Measurements from ENCODE around the gene GRAP.

The GRAP gene

DNA sequence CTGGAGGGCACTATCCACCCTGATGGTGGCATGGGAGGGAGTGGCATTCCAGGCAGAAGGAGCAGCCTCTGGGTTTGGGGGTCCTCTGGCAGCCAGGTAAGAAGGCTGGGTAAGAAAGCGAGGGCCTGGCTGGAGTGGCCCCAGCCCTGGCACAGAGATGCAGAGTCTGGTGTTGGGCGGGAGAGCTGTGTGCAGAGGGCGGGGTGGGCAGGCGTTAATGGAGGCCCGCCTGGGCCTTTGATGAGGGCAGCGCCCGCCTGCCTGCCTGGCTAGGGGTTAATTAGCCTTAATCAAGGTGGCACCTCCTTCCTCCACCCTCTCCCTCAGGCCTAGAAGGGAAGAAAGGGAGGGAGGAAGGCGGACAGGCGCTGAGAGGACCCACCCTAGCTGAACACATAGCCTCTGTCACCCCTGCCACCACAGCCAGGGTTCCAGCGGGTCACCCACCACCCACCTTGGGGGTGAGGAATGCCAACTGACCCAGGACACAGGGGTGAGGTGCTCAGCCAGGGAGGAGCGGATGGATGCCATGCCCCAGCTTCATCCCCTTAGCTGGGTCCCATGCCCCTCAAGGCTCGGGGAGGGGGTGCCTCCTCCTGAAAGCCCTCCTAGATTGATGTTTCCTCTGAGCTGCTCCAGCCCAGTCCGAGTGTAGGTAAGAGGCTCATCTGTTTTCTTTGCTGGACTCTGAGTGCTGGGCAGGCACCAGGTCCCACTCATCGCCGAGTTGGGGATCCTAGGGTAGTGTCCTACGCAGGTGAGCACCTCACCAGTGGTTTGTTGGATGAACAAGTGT is 28.8 kb downstream of the GRAP start:
- DNase-seq = no peak

DNA sequence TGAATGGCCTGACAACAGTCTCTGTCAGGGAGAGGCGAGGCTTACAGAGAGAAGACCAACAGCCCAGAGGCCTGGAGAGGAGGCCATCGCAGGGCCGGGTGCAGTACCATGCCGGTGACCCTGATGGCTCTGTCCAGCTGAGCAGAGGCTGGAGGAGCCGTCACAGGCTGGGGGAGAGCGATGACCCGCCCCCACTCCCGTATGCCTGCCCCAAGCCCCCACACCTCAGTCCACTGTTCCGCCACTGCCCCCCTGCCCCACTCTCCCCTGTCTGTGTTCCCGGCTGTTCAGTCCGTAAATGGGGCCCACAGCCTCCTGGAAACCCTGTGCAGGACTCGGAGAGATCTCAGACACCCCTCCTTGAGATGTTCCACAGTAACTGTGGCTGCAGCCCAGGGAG is 29.4 kb downstream of the GRAP start:
- no peak for DNase-seq

DNA sequence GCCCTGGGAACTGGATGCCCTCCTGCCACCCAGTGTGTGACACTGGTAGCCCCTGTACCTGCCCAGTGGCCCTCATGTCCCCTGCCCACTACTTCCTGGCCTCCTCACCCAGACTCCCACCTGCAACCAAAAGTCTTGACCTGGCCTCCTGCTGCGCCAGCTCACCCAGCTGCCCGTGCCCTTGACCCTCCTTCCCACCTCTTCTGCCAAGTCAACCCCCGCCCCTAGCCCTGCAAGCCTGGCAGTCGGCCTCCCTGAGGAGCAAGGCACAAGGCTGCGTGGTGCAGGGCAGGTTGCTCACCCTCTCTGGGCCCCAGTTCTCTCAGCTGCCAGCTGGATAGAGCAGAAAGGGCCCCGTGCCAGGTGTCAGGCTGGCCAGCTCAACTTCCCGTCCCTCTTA is 29.9 kb downstream of the GRAP start:
- DNase-seq = no peak

DNA sequence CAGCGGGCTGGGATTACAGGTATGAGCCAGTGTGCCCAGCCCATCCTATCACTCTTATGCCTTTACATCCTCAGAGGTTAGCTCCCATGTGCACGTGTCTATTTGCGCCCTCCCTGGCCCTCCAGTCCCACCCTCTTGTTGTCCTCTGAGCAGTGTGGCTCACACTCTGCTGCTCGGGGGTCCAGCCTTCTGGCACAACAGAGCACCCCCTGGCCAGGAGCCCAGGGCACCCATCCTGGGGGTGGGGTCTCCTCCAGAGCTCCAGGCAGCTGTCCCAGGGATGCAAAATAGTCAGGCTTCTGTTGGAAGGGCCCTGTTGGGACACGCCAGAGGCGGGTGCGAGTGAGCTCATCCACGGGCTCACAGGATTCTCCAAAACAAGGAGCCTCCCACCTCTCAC is 30.5 kb downstream of the GRAP start:
- DNase-seq = no peak

DNA sequence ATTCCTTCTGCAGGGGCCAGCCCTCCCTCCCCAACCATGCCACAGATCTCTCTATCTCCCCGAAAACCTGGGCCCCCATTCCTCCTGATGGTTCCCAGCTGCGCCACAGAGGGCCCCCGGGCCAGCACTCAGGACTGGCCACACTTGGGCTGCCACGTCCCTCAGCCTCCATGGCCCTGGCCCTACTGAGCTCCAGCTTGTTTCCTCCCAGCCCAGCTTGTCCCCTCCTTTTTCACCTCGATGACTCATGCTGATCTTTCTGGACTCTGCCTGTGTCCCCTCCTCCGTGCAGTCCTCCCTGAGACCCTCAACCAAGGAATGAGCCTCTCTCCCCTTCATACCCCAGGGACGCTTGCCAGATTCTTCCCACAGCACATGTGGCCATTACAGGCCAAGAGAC is 31.3 kb downstream of the GRAP start:
- no peak for DNase-seq

DNA sequence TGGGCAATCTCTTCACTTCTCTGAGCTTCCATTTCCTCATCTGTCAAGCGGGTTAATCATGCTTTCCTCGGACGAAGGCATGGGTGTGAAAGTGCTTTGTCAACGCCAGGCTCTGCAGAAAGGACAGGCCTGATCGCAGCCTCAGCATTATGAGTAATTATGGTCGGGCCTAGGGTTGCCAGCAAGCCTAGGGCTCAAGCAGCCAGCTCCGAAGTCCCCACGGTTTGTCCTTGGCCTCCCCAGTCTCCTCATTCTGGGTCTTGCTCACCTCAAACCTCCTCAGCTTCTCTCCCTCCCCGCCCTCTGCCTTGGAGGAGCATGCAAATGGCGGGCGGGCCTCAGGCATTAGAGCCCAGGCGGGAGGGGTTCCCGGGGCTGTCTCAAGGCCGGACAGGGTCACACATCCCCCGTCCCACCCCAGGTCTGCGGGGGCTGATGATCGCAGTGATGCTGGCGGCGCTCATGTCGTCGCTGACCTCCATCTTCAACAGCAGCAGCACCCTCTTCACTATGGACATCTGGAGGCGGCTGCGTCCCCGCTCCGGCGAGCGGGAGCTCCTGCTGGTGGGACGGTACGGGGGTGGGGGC is 32.0 kb downstream of the GRAP start:
- DNase-seq = no peak

DNA sequence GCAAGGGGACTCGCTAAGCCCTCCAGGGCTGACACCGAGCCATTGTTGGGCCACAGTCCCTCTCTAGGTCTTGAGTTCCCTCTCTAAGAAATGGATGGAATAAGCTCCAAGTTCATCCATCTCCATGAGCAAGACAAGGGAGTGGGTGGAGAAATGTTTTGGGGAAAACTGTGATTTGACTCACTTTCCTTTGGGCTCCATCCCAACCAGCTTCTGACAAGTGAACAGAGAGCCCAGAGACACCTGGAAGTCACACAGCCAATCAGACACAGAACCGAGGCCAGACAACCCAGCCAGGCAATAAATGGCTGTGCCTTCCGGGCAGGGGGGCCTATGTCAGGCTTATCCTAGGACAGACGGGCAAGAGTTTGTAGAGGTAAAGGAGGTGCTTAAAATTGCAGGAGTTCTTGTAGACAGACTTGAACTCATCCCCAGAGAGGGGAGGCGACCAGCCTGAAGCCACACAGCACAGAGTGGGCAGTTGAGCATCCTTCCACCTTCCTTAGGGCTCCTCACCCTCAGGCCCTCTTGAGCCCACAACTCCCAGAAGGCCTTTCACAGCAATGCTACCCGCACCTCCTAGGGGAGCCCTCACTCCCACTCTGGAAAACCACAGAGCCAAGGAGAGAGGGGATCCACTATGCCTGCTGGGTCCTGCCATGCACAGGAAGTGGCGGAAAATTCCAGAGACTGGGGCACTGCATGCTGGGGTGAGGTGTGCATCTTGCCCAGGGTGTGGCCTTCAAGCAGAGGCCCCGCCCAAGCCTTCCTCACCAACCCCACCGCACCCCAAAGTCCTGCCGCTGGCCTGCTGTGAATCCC is 32.7 kb downstream of the GRAP start:
- DNase-seq = no peak

DNA sequence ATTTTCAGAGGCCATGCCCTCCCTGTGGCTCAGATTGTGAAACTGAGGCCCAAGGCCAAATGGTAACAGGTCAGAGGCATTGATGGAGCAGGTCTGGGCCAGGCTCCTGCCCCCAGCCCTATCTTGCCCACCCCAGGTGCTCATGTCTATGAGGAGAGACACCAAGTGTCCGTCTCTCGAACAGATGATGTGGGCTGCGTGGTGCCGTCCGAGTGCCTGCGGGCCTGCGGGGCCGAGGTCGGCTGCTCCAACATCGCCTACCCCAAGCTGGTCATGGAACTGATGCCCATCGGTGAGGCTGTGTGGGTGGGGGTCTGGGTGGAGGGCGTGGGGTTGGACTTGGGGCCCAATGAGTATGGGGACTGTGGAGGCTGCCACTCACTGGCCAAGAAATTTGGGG is 33.5 kb downstream of the GRAP start:
- no peak for DNase-seq

DNA sequence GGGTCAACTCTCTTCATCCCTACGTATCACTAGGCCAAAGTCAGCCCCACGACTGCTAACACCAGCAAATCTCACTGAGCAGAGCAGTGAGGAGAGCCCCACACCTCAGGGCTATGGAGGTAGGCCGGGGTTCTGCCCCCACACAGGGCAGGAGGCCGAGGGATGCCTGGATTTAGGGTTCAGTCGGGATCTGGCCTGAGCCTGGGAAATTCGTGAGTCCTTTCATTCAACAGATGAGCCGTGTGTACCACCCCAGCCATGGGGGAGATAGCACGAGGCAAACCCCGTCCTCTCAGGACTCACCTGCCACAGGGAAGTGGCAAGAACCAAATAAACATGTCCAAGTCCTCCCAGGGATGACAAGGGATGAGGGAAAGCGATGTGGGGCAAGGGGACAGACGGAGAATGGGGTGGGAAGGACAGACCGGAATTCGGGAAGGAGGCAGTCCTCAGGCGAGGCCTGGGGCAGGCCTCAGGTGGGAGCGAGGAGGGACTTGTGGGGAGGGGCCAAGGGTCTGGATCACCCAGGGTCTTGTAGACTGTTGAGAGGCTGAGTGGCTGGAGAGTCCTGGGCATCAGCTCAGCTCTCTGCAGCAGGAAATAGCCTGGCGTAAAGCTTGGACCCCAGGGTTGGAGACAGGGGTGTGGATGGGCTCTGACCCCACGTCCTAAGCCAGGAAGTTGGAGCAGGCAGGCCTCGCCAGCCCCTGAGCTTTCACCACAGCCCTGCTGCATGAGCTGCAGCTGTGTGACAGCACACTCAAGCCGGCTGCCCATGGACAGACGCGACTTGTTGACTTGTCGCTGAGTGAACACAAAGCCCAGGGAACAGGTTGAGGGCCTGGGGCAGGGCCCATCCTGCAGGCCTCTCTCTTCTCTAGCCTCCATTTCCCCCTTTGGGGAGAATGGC is 34.3 kb downstream of the GRAP start:
- no peak for DNase-seq

DNA sequence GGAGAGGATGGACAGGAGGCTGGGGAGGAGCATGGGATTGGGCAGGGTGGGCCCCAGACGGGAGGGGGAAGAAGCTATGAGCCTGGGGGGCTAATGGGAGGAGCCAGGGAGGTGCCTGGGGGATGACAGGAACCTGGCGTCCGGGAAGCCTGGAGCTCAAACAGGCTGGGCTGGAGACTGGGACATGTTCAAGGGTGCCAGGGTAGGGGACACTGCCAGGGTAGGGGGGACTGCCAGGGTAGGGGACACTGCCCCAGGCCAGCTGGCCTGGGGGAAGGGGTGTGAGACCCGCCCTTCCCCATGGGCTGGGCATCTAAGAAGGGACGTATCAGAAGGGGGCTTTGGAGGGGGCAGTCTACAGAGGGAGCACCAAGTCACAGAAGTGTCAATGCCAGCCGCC is 35.2 kb downstream of the GRAP start:
- DNase-seq = no peak

DNA sequence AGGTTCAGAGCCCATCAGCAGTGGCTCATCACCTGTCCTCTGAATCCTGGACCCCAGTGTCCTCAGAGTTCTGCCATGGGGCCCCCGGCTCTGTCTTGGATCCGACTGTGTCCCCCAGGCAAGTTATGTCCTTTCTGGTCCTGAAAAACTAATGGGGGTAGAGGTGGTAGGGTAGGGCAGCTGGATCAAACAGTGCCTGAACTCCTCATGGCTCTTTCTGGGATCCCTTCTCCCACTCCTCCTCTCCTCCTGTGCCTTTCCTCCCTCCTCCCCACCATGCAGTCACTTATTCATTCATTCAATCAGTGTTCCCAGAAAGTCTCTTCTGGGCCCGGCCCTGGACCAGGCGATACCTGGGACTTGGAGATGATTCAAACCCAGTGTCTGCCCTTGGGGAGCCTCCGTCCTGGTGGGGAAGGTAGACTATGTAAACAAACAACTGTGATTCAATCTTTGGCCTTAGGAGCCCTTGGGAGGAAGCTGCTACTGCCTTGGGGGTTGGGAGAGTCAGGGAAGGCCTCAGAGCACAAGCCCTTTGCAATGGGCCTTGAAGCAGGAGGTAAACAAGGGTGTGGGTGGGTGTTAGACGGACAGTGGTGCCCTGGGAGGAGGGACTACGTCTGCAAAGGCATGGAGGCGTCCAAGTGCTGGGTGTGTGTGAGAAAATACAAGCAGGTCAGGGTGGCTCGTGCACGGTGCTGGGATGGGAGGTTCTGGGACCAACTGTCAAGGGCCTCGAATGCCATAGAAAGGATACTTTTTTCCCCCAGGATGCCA is 35.8 kb downstream of the GRAP start:
- DNase-seq = peak; percentile 18

DNA sequence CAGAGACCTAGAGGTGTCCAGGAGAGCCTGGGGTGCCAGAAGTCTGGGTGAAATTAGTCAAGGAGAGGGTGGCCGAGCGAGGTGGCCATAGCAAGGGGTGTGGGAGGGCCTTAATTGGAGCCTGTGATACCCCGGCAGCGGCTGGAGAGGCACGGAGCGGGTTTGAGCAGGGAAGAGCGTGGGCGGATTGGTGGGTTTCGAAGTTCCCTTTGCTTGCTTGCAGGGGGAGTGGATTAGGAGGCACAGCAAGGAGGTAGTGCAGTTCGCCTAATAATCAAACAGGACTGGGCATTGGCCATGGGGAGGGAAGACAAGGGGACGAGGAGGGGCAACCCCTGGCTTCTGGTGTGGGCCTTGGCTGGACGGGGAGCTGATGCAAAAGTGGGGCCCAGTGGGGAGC is 36.8 kb downstream of the GRAP start:
- DNase-seq = no peak

DNA sequence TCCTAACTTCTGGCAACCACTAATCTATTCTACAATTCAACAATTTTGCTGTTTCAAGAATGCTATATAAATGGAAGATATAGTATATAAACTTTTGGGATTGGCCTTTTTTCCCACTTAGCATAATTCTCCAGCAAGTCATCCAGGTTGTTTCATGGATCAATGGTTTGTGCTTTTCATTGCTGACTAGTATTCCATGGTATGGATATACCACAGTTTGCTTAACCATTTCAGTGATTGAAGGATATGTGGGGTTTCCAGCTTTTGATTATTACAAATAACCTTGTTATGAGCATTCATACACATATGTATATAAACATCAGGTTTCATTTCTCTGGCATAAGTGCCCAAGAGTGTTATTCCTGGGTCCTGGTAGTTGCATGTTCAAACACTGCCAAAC is 40.1 kb downstream of the GRAP start:
- no peak for DNase-seq

DNA sequence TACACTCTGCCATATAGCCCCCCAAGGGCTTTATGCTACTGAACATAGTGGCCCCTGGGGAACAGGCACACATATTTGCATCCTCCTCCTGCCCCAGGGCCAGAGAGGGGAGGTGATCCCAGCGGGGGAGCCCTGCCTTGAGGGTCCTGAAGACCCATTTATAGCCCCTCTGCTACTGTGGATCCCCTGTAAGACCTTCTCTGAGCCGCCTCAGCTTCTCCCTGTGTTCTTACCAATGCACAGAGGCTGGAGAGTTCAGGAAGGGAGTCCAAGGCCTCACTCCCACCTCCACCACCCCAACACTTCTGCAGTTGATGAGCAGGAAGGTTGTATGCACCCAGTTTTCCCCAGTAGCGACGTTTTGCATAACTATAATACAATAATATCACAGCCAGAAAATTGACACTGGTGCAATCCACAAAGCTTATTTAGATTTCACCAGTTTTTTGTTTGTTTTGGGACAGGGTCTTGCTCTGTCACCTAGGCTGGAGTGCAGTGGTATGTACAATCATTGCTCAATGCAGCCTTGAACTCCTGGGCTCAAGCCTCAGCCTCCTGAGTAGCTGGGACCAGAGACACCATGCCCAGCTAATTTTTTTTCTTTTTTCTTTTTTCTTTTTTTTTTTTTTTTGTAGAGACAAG is 40.8 kb downstream of the GRAP start:
- no peak for DNase-seq

DNA sequence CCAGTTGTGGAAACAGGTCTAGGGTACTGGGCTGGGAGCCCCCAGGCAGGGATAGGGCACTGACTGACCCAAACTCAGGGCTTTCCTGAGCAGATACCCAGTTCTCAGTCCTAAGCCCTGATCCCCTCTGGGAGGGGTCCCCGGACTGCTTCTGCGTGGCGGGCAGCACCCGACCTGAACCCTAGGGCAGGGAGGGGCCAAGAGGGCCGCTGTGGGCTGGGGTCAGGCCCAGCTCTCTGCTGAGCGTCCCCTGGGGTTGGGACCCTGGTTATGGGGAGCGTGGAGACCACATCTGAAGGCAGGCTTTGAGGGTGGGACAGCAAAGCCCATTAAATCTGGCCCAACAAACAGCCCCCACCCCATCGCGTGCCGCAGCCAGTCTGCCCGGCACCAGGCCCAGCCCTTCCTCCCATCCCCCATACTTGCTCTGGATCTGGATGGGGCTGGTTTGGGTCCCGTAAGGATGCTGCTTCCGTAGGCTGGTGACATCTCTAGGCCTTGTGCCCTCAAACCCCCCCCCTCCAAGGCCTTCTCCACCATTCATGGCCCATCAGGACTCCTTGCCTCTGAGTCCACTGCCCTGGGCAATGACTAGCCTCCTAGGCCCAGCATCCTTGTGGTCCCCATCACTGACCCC is 41.5 kb downstream of the GRAP start:
- DNase-seq = no peak

DNA sequence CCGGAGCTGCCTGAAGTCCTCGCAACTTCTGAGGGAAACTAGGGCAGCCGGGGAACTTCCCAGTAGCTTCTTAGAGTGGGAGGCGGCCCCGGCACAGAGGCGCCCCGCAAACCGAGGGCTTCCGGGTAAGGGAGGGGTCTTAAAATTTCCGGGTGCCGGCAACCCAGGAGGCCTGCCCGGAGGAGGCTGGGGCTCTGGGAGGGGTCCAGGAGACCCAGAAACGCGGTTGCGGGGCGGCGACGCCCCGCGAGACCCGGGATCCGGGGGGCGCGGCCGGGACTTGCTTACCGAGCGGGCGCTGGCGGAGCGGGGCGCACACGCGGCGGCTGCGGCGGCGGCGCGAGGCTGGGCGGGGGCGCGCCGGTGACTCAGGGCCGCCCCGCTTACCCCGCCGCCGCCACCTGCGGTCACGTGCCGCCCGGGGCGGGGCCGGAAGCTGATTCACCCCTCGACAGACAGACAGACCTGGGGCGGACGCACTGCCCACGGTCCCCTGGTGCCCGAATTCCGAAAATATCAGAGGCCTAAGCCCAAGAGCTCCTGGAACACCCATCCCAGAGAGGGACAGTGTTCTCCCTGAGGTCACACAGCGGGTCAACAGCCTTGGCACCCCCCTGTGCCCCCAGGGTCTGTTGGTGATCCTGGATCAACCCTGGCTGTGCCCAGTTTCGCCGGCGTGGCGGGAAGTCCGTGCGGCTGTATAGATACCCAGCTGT is 42.2 kb downstream of the GRAP start, which contains the start of gene FAM83G:
Gene FAM83G (minus strand): TSS at position 344 of the 716 bp plus-strand sequence. CDS start 723 bp downstream, outside the sequence.
- DNase-seq = peak; percentile 72

DNA sequence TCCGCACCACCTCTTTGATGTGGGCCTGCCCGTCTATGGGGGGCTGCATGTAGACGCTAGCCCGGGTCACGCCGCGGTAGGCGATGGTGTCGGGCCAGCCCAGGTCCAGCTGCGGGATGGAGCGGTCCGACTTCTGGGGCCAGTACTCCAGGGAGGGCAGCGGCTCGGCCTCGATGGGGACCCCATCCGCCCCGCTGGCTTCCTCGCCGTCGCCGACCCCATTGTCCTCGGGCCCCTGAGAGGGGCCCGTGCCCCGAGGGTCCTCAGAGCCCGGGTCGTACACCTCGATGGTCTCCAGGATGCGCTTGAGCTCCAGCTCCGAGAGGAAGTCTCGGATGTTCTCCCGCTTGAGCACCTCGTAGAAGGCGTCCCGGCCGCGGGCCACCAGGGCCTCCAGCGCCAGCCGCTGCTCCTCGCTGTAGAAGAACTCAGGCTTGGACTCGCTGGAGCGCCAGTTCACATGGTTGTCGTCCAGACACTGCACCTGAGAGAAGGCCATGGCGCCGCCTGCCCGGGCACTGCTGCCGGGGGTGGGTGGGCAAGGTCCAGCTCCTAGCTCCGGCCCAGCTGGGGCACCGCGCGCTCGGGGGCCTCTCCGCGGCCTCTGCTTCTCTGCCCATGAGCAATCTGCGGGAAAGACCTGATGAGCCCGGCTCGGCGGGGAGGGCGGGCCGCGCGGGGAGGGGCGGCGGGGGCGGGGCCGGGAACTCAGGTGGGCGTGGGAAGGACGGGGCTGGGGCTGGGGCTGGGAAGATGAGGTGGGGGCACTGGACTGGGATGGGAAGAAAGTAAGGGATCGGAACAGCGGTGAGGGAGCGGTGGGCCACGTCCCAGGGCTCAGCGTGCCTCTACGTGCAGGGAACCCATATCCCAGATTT is 43.0 kb downstream of the GRAP start:
- peak; percentile 45 for DNase-seq

DNA sequence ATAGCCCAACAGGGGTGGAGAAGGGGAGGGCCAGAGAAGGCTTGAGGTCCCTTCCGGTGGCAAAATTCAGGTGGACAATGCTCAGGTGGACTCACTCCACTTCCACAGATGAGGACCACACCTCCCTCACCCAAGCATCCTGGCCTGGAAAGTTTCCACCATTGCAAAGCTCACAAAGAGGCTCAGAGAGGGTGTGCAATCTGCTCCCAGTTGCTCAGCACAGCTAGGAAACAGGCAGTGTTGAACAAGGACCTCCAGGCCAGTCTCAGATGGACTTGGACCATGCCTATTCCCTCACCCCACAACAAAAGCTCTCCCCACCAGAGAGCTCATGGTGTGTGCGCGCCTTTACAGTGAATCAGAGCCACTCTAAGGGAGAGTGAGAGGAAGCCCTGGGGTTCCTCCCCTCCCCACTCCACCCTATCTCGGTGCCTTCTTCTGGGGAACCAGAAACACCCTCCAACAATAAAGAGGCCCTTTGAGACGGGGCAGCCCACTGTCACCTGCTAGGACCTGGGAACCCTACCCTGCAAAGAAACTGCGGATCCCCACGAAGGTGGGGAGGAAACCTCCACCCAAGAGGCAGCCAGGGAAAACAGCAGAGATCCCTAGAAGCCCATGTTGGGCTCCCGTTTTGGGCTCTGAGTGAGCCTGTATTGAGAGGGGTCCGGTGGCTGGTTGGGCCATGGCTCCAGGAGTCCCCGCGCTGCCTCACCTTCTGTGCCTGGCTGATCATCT is 43.8 kb downstream of the GRAP start:
- DNase-seq = peak; percentile 54

Data from fibroblast of skin of right quadriceps (primary cell).